GM15510 (cell line): ENCODE data around the gene ADGRD1.

Experiments
- POLR2A ChIP-seq: IDR thresholded peaks from 3 replicates; pipeline ENCODE4 v1.6.1; 2011; ENCODE audit warnings: borderline replicate concordance; ENCODE audit not compliant: insufficient read length; ENCODE audit errors: extremely low read depth

Gene ADGRD1

GRCh38 chr12:131098178-131098981 is 144.7 kb downstream of the ADGRD1 start:
- no peak for TF ChIP-seq POLR2A

- no peak for TF ChIP-seq POLR2A
These were observed 146.4 kb downstream of the ADGRD1 start for GRCh38 chr12:131100031-131100674.

GRCh38 chr12:131101006-131101405 is 147.3 kb downstream of the ADGRD1 start:
- TF ChIP-seq POLR2A = no peak

GRCh38 chr12:131101703-131102492 is 148.2 kb downstream of the ADGRD1 start:
- no peak for TF ChIP-seq POLR2A

- TF ChIP-seq POLR2A = no peak
These were observed 148.8 kb downstream of the ADGRD1 start for GRCh38 chr12:131102493-131102931.

- TF ChIP-seq POLR2A = no peak
These were observed 149.4 kb downstream of the ADGRD1 start for GRCh38 chr12:131102991-131103668.

GRCh38 chr12:131103669-131104462 is 150.2 kb downstream of the ADGRD1 start:
- TF ChIP-seq POLR2A = no peak

GRCh38 chr12:131104463-131105350 is 151.0 kb downstream of the ADGRD1 start:
- TF ChIP-seq POLR2A = no peak

GRCh38 chr12:131105351-131105735 is 151.6 kb downstream of the ADGRD1 start:
- TF ChIP-seq POLR2A = no peak

- no peak for TF ChIP-seq POLR2A
These were observed 152.1 kb downstream of the ADGRD1 start for GRCh38 chr12:131105736-131106348.

GRCh38 chr12:131106349-131106941 is 152.7 kb downstream of the ADGRD1 start:
- no peak for TF ChIP-seq POLR2A
